Urothelium cell line (cell line): ENCODE measurements around the gene SIRT3.

Experiments used
- DNase-seq: peaks from one replicate; pipeline ENCODE4 v3.0.0; 2011; ENCODE audit warnings: low spot score, mixed read lengths
- FAIRE-seq: peaks from 2 replicates; lab custom pipeline; 2011; peaks lifted over from hg19 to GRCh38; lab: Jason Lieb, UNC

Gene SIRT3

GRCh38 chr11:218815-219593, 17.1 kb downstream of the SIRT3 start:
- DNase-seq (no peak), FAIRE-seq (no peak)

GRCh38 chr11:217704-218103, 18.4 kb downstream of the SIRT3 start:
- DNase-seq (no peak), FAIRE-seq (no peak)

GRCh38 chr11:216081-216974, 19.8 kb downstream of the SIRT3 start:
- no peak for FAIRE-seq

GRCh38 chr11:215581-216037, 20.5 kb downstream of the SIRT3 start:
- DNase-seq (no peak), FAIRE-seq (no peak)

More at GRCh38 chr11:216081-216974, 19.8 kb downstream of the SIRT3 start:
- no peak for DNase-seq

- DNase-seq: no peak
- no peak for FAIRE-seq
These were observed 22.1 kb downstream of the SIRT3 start for GRCh38 chr11:214083-214482.

- no peak for DNase-seq
- FAIRE-seq: no peak
These were observed 23.0 kb downstream of the SIRT3 start for GRCh38 chr11:213111-213510.

- no peak for FAIRE-seq
- no peak for DNase-seq
These were observed 23.7 kb downstream of the SIRT3 start for GRCh38 chr11:212150-213100.

GRCh38 chr11:211741-212140, 24.4 kb downstream of the SIRT3 start:
- DNase-seq: no peak
- FAIRE-seq: no peak

- FAIRE-seq: no peak
These were observed 24.8 kb downstream of the SIRT3 start for GRCh38 chr11:211295-211694.

GRCh38 chr11:210803-211180, 25.4 kb downstream of the SIRT3 start:
- no peak for FAIRE-seq
- no peak for DNase-seq

More at GRCh38 chr11:211295-211694, 24.8 kb downstream of the SIRT3 start:
- no peak for DNase-seq

- FAIRE-seq (no peak), DNase-seq (peak; percentile 30)
These were observed 25.9 kb downstream of the SIRT3 start for GRCh38 chr11:210122-210802.

- DNase-seq: no peak
- no peak for FAIRE-seq
These were observed 26.6 kb downstream of the SIRT3 start for GRCh38 chr11:209275-210121.

- no peak for DNase-seq
- FAIRE-seq: no peak
These were observed 27.3 kb downstream of the SIRT3 start for GRCh38 chr11:208917-209260.

- FAIRE-seq: no peak
These were observed 27.8 kb downstream of the SIRT3 start for GRCh38 chr11:208181-208916.

GRCh38 chr11:207863-208180, 28.3 kb downstream of the SIRT3 start:
- FAIRE-seq: no peak
- DNase-seq: no peak

More at GRCh38 chr11:208181-208916, 27.8 kb downstream of the SIRT3 start:
- peak; percentile 81 for DNase-seq

- FAIRE-seq (peak; percentile 20), DNase-seq (peak; percentile 93)
These were observed 28.8 kb downstream of the SIRT3 start, which contains the start of the genes BET1L and RIC8A for GRCh38 chr11:207208-207862. BET1L (minus strand) TSS chr11:207399; CDS start chr11:207321, 78 bp downstream. RIC8A (plus strand) TSS chr11:207708; CDS start chr11:208855, 1,147 bp downstream.

GRCh38 chr11:206526-207207, 29.5 kb downstream of the SIRT3 start:
- DNase-seq (no peak), FAIRE-seq (no peak)
